Keratinocyte (primary cell): ENCODE measurements around the gene SYT15. TPM values are rescaled to one million over a fixed set of nuclear protein-coding genes. Genes with fewer than 3 reads are reported as not detected.

Experiments
- DNase-seq: peaks from one replicate; pipeline ENCODE4 v3.0.0-alpha.2; 2011; ENCODE audit warnings: low read depth, missing footprints, low spot score
- FAIRE-seq: peaks from 2 replicates; lab custom pipeline; 2011; peaks lifted over from hg19 to GRCh38; lab: Jason Lieb, UNC
- H2AFZ ChIP-seq: 2 replicates; pipeline ENCODE4 v1.6.0; 2012; ENCODE audit warnings: low read length, control low read depth, inconsistent platforms; ENCODE audit not compliant: control insufficient read depth
- H3K27ac ChIP-seq: 2 replicates; pipeline ENCODE4 v1.5.1; 2011; ENCODE audit warnings: low read length; ENCODE audit not compliant: control insufficient read depth, insufficient read depth
- H3K27me3 ChIP-seq: 3 replicates; pipeline ENCODE4 v1.6.0; 2011; ENCODE audit warnings: low read length; ENCODE audit not compliant: control insufficient read depth, insufficient read depth; ENCODE audit errors: extremely low read depth
- H3K36me3 ChIP-seq, 2 experiments: 2 replicates in 1 of 2; 3 replicates in 1 of 2; pipeline ENCODE4 v1.5.1; 2011; ENCODE audit warnings: low read length in 2 of 2, mild to moderate bottlenecking in 1 of 2; ENCODE audit not compliant: control insufficient read depth in 2 of 2, insufficient read depth in 2 of 2; ENCODE audit errors: extremely low read depth in 1 of 2
- H3K4me1 ChIP-seq: 3 replicates; pipeline ENCODE4 v1.5.1; 2011; ENCODE audit warnings: low read length; ENCODE audit not compliant: control insufficient read depth, insufficient read depth; ENCODE audit errors: extremely low read depth
- H3K4me2 ChIP-seq: 3 replicates; pipeline ENCODE4 v1.6.0; 2011; ENCODE audit warnings: low read depth, low read length; ENCODE audit not compliant: control insufficient read depth, insufficient read depth; ENCODE audit errors: extremely low read depth
- H3K4me3 ChIP-seq, 3 experiments: fragments of 200-600 bp in 1 of 3; sonication (generic) in 1 of 3; 2 replicates in 2 of 3; 3 replicates in 1 of 3; pipeline ENCODE4 v1.5.1; 2011 to 2016; ENCODE audit warnings: low read length in 3 of 3, mild to moderate bottlenecking in 3 of 3, control low read depth in 2 of 3, inconsistent platforms in 1 of 3, low read depth in 1 of 3, mixed read lengths in 1 of 3, mixed run types in 1 of 3, moderate library complexity in 1 of 3; ENCODE audit not compliant: control insufficient read depth in 2 of 3, insufficient read depth in 2 of 3; ENCODE audit errors: extremely low read depth in 1 of 3
- H3K79me2 ChIP-seq: 2 replicates; pipeline ENCODE4 v1.6.0; 2012; ENCODE audit warnings: low read length; ENCODE audit not compliant: control insufficient read depth, insufficient read depth
- H3K9ac ChIP-seq: 3 replicates; pipeline ENCODE4 v1.6.0; 2011; ENCODE audit warnings: low read length; ENCODE audit not compliant: control insufficient read depth, insufficient read depth; ENCODE audit errors: extremely low read depth
- H3K9me1 ChIP-seq: 3 replicates; pipeline ENCODE4 v1.6.0; 2011; ENCODE audit warnings: low read length; ENCODE audit not compliant: control insufficient read depth, insufficient read depth; ENCODE audit errors: extremely low read depth
- H3K9me3 ChIP-seq: 2 replicates; pipeline ENCODE4 v1.5.1; 2012; ENCODE audit warnings: low read depth, low read length; ENCODE audit not compliant: control insufficient read depth
- H4K20me1 ChIP-seq: 3 replicates; pipeline ENCODE4 v1.6.0; 2011; ENCODE audit warnings: low read length; ENCODE audit not compliant: control insufficient read depth, insufficient read depth; ENCODE audit errors: extremely low read depth
- CTCF ChIP-seq, 3 experiments: IDR thresholded peaks in 1 of 3; conservative IDR thresholded peaks in 1 of 3; optimal IDR thresholded peaks in 1 of 3; 2 replicates in 2 of 3; 3 replicates in 1 of 3; pipeline versions ENCODE3 to v1.5.1; 2011; ENCODE audit warnings: low read length in 3 of 3, mild to moderate bottlenecking in 3 of 3, moderate library complexity in 2 of 3, control low read depth in 1 of 3, inconsistent platforms in 1 of 3; ENCODE audit not compliant: insufficient read depth in 2 of 3; ENCODE audit errors: extremely low read depth in 1 of 3
- EZH2 ChIP-seq: IDR thresholded peaks from one replicate; pipeline ENCODE4 v1.6.1; 2012; ENCODE audit warnings: inconsistent platforms, mild to moderate bottlenecking, low read length, moderate library complexity
- dilution Hi-C: fragments of 300-500 bp; cut with MboI; formaldehyde crosslinking; loops from one replicate; pipeline ENCODE4 v1.7.0; 2020; ENCODE audit warnings: low sequenced_read_pairs; ENCODE audit not compliant: extremely low pct_ligation_motif_present
- polyA plus RNA-seq, 5 experiments: library from polyadenylated mRNA; depleted of rRNA in 3 of 5; stranded (reverse) in 3 of 5; stranded (forward) in 1 of 5; unstranded in 1 of 5; fragments of >200 nt; gene quantifications; 1 replicate in 1 of 5; 2 replicates in 3 of 5; 3 replicates in 1 of 5; pipeline versions ENCODE4 v1.2.1 to v1.2.3, GENCODE V29; 2011 to 2012; ENCODE audit warnings: missing spikeins in 2 of 5, low read depth in 1 of 5, low replicate concordance in 1 of 5

SYT15 gene
- polyA plus RNA-seq, 1 donor (not counting 4 experiments of a cell fraction or from before 2014, with no cell fraction given): 0.16 TPM

- dilution Hi-C loops: no loop called here
- H3K79me2 ChIP-seq: no peaks in the 10 kb centered on the region
- H3K9ac ChIP-seq: no peak overlapping the region
- H3K9me3 ChIP-seq: no peaks in the 10 kb centered on the region
- H3K9me1 ChIP-seq: no peaks in the 10 kb centered on the region
- no peak overlapping the region for H2AFZ ChIP-seq
- no peaks in the 10 kb centered on the region for H3K4me1 ChIP-seq
- no peak overlapping the region for H3K27ac ChIP-seq
- no peak overlapping the region for H3K4me2 ChIP-seq
- H4K20me1 ChIP-seq: no peaks in the 10 kb centered on the region
- H3K4me3 ChIP-seq: no peak overlapping the region
- FAIRE-seq (no peak), DNase-seq (no peak)
- no peaks in the 10 kb centered on the region for H3K36me3 ChIP-seq
- TF ChIP-seq CTCF (optimal IDR thresholded peaks at IDR 0.05 in 1 of 3, IDR thresholded peaks at IDR 0.05 in 1 of 3, conservative IDR thresholded peaks at IDR 0.05 in 1 of 3; ENCODE audit: extremely low read depth in 1 of 3, insufficient read depth in 2 of 3, low read length in 3 of 3) (no peak), EZH2 (peak; percentile 53)
- H3K27me3 ChIP-seq: peaks cover 55% of the 10 kb centered on the region
Observed at GRCh38 chr10:46542567-46543465, 36.1 kb upstream of the SYT15 start.

- Histone ChIP-seq H3K4me2 (no peak overlapping the region), H3K27ac (no peak overlapping the region), H3K27me3 (peaks cover 64% of the 10 kb centered on the region), H3K79me2 (no peaks in the 10 kb centered on the region), H3K9me3 (no peaks in the 10 kb centered on the region), H3K4me1 (no peaks in the 10 kb centered on the region), H4K20me1 (no peaks in the 10 kb centered on the region), H2AFZ (no peak overlapping the region), H3K9ac (no peak overlapping the region), H3K36me3 (no peaks in the 10 kb centered on the region), H3K4me3 (no peak overlapping the region), H3K9me1 (no peaks in the 10 kb centered on the region)
- no peak for FAIRE-seq
- DNase-seq: no peak
- dilution Hi-C loops: no loop called here
- no peak for TF ChIP-seq EZH2
- TF ChIP-seq CTCF (optimal IDR thresholded peaks at IDR 0.05 in 1 of 3, IDR thresholded peaks at IDR 0.05 in 1 of 3, conservative IDR thresholded peaks at IDR 0.05 in 1 of 3; ENCODE audit: extremely low read depth in 1 of 3, insufficient read depth in 2 of 3, low read length in 3 of 3): no peak
Observed at GRCh38 chr10:46543466-46544377, 35.2 kb upstream of the SYT15 start.
